ENCODE results near the gene WSCD2.

The WSCD2 gene

GRCh38 chr12:108109954-108110353 is 19.1 kb upstream of the WSCD2 start:
- no peak for DNase-seq

GRCh38 chr12:108110844-108111243 is 18.2 kb upstream of the WSCD2 start:
- DNase-seq = no peak

- DNase-seq = no peak
These were observed 16.1 kb upstream of the WSCD2 start for GRCh38 chr12:108112832-108113556.

- DNase-seq = no peak
These were observed 13.7 kb upstream of the WSCD2 start for GRCh38 chr12:108115123-108116121.

- no peak for DNase-seq
These were observed 12.8 kb upstream of the WSCD2 start for GRCh38 chr12:108116254-108116653.

- no peak for DNase-seq
These were observed 12.4 kb upstream of the WSCD2 start for GRCh38 chr12:108116699-108117098.

GRCh38 chr12:108117163-108117849 is 11.8 kb upstream of the WSCD2 start:
- no peak for DNase-seq

- DNase-seq = no peak
These were observed 11.2 kb upstream of the WSCD2 start for GRCh38 chr12:108117902-108118301.

GRCh38 chr12:108119126-108119973 is 9.7 kb upstream of the WSCD2 start:
- no peak for DNase-seq

GRCh38 chr12:108119974-108120862 is 8.9 kb upstream of the WSCD2 start:
- DNase-seq = no peak

- no peak for DNase-seq
These were observed 8.3 kb upstream of the WSCD2 start for GRCh38 chr12:108120863-108121165.

- DNase-seq = no peak
These were observed 7.8 kb upstream of the WSCD2 start for GRCh38 chr12:108121320-108121719.

GRCh38 chr12:108121728-108122471 is 7.2 kb upstream of the WSCD2 start:
- no peak for DNase-seq

- DNase-seq = no peak
These were observed 6.4 kb upstream of the WSCD2 start for GRCh38 chr12:108122644-108123043.

GRCh38 chr12:108123402-108123801 is 5.7 kb upstream of the WSCD2 start:
- DNase-seq = no peak

GRCh38 chr12:108125073-108125472 is 4.0 kb upstream of the WSCD2 start:
- no peak for DNase-seq

- no peak for DNase-seq
These were observed 2.9 kb upstream of the WSCD2 start for GRCh38 chr12:108126212-108126611.

- no peak for DNase-seq
These were observed 2.0 kb upstream of the WSCD2 start for GRCh38 chr12:108126990-108127501.

GRCh38 chr12:108127654-108128053 is 1.4 kb upstream of the WSCD2 start:
- no peak for DNase-seq

- no peak for DNase-seq
These were observed 669 bp upstream of the WSCD2 start for GRCh38 chr12:108128221-108129016.
